Measurements from ENCODE around the gene PAFAH1B1.
"Not testable (repeated sequence)": the region's sequence is repeated elsewhere in the genome, so short reads cannot be mapped to it uniquely, and the experiment has no call there.

DNA sequence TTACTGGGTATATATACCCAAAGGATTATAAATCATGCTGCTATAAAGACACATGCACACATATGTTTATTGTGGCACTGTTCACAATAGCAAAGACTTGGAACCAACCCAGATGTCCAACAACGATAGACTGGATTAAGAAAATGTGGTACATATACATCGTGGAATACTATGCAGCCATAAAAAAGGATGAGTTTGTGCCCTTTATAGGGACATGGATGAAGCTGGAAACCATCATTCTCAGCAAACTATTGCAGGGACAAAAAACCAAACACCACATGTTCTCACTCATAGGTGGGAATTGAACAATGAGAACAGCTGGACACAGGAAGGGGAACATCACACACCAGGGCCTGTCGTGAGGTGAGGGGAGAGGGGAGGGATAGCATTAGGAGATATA lies 59.5 kb downstream of the PAFAH1B1 start:
- not testable (repeated sequence) for TF ChIP-seq POLR2A (IDR thresholded peaks at IDR 0.05; ENCODE audit: low read depth); POLR2AphosphoS5 (IDR thresholded peaks at IDR 0.05); EP300 (IDR thresholded peaks at IDR 0.05)
- TF ChIP-seq, protein P1, sequence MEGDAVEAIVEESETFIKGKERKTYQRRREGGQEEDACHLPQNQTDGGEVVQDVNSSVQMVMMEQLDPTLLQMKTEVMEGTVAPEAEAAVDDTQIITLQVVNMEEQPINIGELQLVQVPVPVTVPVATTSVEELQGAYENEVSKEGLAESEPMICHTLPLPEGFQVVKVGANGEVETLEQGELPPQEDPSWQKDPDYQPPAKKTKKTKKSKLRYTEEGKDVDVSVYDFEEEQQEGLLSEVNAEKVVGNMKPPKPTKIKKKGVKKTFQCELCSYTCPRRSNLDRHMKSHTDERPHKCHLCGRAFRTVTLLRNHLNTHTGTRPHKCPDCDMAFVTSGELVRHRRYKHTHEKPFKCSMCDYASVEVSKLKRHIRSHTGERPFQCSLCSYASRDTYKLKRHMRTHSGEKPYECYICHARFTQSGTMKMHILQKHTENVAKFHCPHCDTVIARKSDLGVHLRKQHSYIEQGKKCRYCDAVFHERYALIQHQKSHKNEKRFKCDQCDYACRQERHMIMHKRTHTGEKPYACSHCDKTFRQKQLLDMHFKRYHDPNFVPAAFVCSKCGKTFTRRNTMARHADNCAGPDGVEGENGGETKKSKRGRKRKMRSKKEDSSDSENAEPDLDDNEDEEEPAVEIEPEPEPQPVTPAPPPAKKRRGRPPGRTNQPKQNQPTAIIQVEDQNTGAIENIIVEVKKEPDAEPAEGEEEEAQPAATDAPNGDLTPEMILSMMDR (IDR thresholded peaks at IDR 0.05): not testable (repeated sequence)

Measured in esophagus muscularis mucosa (tissue), 4 donors.